ENCODE results near the gene RPS14.
A peak's percentile ranks its signal among the peaks of the same experiment; 100 is the strongest.
"Not testable (repeated sequence)": the region's sequence is repeated elsewhere in the genome, so short reads cannot be mapped to it uniquely, and the experiment has no call there.

RPS14 gene

GRCh38 chr5:150443242-150444075 lies 6.1 kb downstream of the RPS14 start:
- no peak for DNase-seq

- no peak for DNase-seq
Observed at GRCh38 chr5:150442699-150443080, 6.8 kb downstream of the RPS14 start.

GRCh38 chr5:150441813-150442698 lies 7.5 kb downstream of the RPS14 start:
- DNase-seq: no peak

GRCh38 chr5:150440948-150441812 lies 8.4 kb downstream of the RPS14 start:
- no peak for DNase-seq

GRCh38 chr5:150438873-150439546 lies 10.5 kb downstream of the RPS14 start:
- no peak for DNase-seq

GRCh38 chr5:150436141-150436680 lies 13.3 kb downstream of the RPS14 start:
- peak; percentile 78 for DNase-seq

- DNase-seq: no peak
Observed at GRCh38 chr5:150434464-150434863, 15.1 kb downstream of the RPS14 start.

GRCh38 chr5:150431574-150431973 lies 18.0 kb downstream of the RPS14 start:
- DNase-seq: peak; percentile 17

GRCh38 chr5:150431048-150431447 lies 18.5 kb downstream of the RPS14 start:
- no peak for DNase-seq

GRCh38 chr5:150429410-150429873 lies 20.1 kb downstream of the RPS14 start:
- DNase-seq: peak; percentile 70

GRCh38 chr5:150428978-150429377 lies 20.6 kb downstream of the RPS14 start:
- no peak for DNase-seq

- no peak for DNase-seq
Observed at GRCh38 chr5:150428106-150428876, 21.2 kb downstream of the RPS14 start.

GRCh38 chr5:150426165-150426564 lies 23.4 kb downstream of the RPS14 start:
- DNase-seq: not testable (repeated sequence)

GRCh38 chr5:150422758-150423157 lies 26.8 kb downstream of the RPS14 start:
- DNase-seq: no peak

- DNase-seq: no peak
Observed at GRCh38 chr5:150422075-150422474, 27.5 kb downstream of the RPS14 start.

GRCh38 chr5:150419630-150420270 lies 29.8 kb downstream of the RPS14 start:
- no peak for DNase-seq

GRCh38 chr5:150413902-150414790 lies 35.4 kb downstream of the RPS14 start:
- not testable (repeated sequence) for DNase-seq

- no peak for DNase-seq
Observed at GRCh38 chr5:150413176-150413901, 36.2 kb downstream of the RPS14 start.

Measured in MV-4-11 (cell line).